SK-N-MC (cell line): ENCODE results near the gene ARPP21.

Experiments
- EZH2 ChIP-seq: fragments of 200-600 bp; sonication (generic); IDR thresholded peaks from one replicate; pipeline ENCODE4 v1.6.1; 2017; ENCODE audit warnings: antibody characterized with exemption
- FOXP2 ChIP-seq: optimal IDR thresholded peaks from 2 replicates; pipeline ENCODE3; 2011; ENCODE audit warnings: mild to moderate bottlenecking, moderate library complexity; ENCODE audit not compliant: insufficient read depth; ENCODE audit errors: extremely low read length, control extremely low read depth
- POLR2AphosphoS5 ChIP-seq: IDR thresholded peaks from 2 replicates; pipeline ENCODE4 v1.6.1; 2012; ENCODE audit warnings: mild to moderate bottlenecking, low read depth, low read length, borderline replicate concordance

DNA sequence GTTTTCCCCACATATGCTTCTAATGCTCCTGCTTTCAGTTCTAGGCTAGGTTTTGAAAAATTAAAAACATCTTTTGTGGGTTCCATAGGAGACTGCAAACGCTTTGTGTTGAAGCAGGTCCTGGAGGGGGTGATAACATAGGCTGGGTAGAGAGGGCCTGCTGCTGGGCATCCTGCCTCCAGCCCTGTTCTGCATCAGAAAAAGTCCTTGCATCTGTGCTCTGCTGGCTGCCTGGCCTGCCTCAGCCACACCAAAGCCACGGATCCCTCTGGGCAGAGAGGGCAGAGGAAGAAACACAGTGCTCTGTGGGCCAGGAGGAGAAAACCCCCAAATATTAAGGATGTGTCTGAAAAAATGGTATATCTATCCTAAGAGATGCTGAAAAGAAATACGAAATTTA, 3.9 kb upstream of the ARPP21 start:
- TF ChIP-seq EZH2: no peak
- no peak for TF ChIP-seq POLR2AphosphoS5
- TF ChIP-seq FOXP2: no peak
